Loucy (cell line): Measurements from ENCODE around the gene RANBP6.

Experiments
- CTCF ChIP-seq: fragments of 200-600 bp; sonication (generic); conservative IDR thresholded peaks from 2 replicates; pipeline ENCODE4 v1.5.1; 2014; ENCODE audit warnings: mild to moderate bottlenecking, antibody characterized with exemption, low read length
- EZH2phosphoT487 ChIP-seq: fragments of 200-600 bp; IDR thresholded peaks from 2 replicates; pipeline ENCODE4 v1.6.1; 2018; ENCODE audit warnings: antibody characterized with exemption, mild to moderate bottlenecking, moderate library complexity, borderline replicate concordance

- no peak for TF ChIP-seq CTCF
- no peak for TF ChIP-seq EZH2phosphoT487
These were observed 20.9 kb downstream of the RANBP6 start for GRCh38 chr9:5994493-5994892.
